Adrenal gland (tissue), 12 donors: ENCODE measurements around the gene LILRA6. TPM values are rescaled to one million over a fixed set of nuclear protein-coding genes. Genes with fewer than 3 reads are reported as not detected.
A peak's percentile ranks its signal among the peaks of the same experiment; 100 is the strongest.
"Not testable (repeated sequence)": the region's sequence is repeated elsewhere in the genome, so short reads cannot be mapped to it uniquely, and the experiment has no call there.

Experiments
- DNase-seq, 7 donors: peaks; one replicate each; pipeline ENCODE4 v3.0.0-alpha.2; 2019 to 2020
- H3K27ac ChIP-seq, 5 donors: fragments of 200-600 bp; sonication (generic) in 4 of 5; 1 replicate in 3 of 5; 2 replicates in 2 of 5; pipeline versions ENCODE4 v1.5.1 to v1.8.0; 2016 to 2020; ENCODE audit warnings: mild to moderate bottlenecking in 1 of 5
- H3K27me3 ChIP-seq: fragments of 200-600 bp; 2 replicates; pipeline ENCODE4 v1.8.0; 2021
- H3K36me3 ChIP-seq, 2 donors: fragments of 200-600 bp; replicated peaks in 1 of 2; 1 replicate in 1 of 2; 2 replicates in 1 of 2; pipeline versions ENCODE4 v1.5.1 to v1.8.0; 2018 to 2022
- H3K4me1 ChIP-seq, 2 donors: fragments of 200-600 bp; replicated peaks in 1 of 2; 1 replicate in 1 of 2; 2 replicates in 1 of 2; pipeline versions ENCODE4 v1.5.1 to v1.8.0; 2018 to 2021
- H3K4me3 ChIP-seq, 4 donors: fragments of 200-600 bp; sonication (generic) in 3 of 4; one replicate each; pipeline ENCODE4 v1.5.1; 2016 to 2018
- H3K9me3 ChIP-seq, 3 donors: fragments of 200-600 bp; sonication (generic) in 1 of 3; replicated peaks in 1 of 3; 1 replicate in 2 of 3; 2 replicates in 1 of 3; pipeline versions ENCODE4 v1.5.1 to v1.8.0; 2016 to 2021
- CTCF ChIP-seq, 6 experiments: fragments of 450-650 bp in 4 of 6; fragments of 200-600 bp in 2 of 6; sonication (generic) in 1 of 6; IDR thresholded peaks; 1 replicate in 5 of 6; 2 replicates in 1 of 6; pipeline versions ENCODE4 v1.5.1 to v1.8.0; 2016 to 2021; ENCODE audit warnings: antibody characterized with exemption in 6 of 6, mild to moderate bottlenecking in 2 of 6, moderate library complexity in 1 of 6
- POLR2A ChIP-seq, 2 donors: fragments of 450-650 bp; IDR thresholded peaks; one replicate each; pipeline ENCODE4 v1.6.1; 2017; ENCODE audit warnings: antibody characterized with exemption in 2 of 2, mild to moderate bottlenecking in 2 of 2, moderate library complexity in 1 of 2
- WGBS, 4 donors: extraction: QIAGEN DNeasy Blood & Tissue Kit in 2 of 4; methylation state at CpG; one replicate each; pipeline versions ENCODE4 v1.1.5 to v1.1.7; 2013 to 2017; 5-methylcytosine and 5-hydroxymethylcytosine counted together
- intact Hi-C, 2 donors: fragments of 100-400 bp; cut with DNase I; formaldehyde crosslinking; loops; one replicate each; pipeline versions ENCODE4 v1.14.1 to v1.15.0; 2022 to 2023
- polyA plus RNA-seq, 3 donors: library from polyadenylated mRNA; stranded (reverse); fragments of 200-250 nt in 2 of 3; fragments of 350-450 nt in 1 of 3; fragmentation: Illumina TruSeq in 1 of 3; extraction: RNeasy Lipid Tissue Mini Kit (QIAGEN cat#74804) in 1 of 3; gene quantifications; one replicate each; pipeline ENCODE4 v1.2.3, GENCODE V29; 2013 to 2014
- total RNA-seq, 9 donors: library from RNA; depleted of rRNA in 4 of 9; stranded (reverse); fragments of >200 nt in 4 of 9; fragments of 120-200 nt in 1 of 9; fragmentation: NEBNext Ultra II Directional in 1 of 9; extraction: Animal tissue kit (Norgen Biotek cat#: 25700) in 1 of 9; gene quantifications; one replicate each; pipeline versions ENCODE4 v1.1.0 to v1.2.4, GENCODE V29; 2013 to 2023
- donor health status: healthy with polysubstance abuse.
- donor health status: Bipolar disorder and iron deficiency.
- donor health status: DM: yes; HTN: yes; CAD: no.
- donor health status: DM: no; HTN: no; CAD: no.
- donor health status: DM: no; HTN: no; CAD: no.
- donor health status: DM: yes; HTN: yes; CAD: no.

Gene LILRA6
- total and polyA plus RNA-seq, 12 donors = 0.30 to 9.3 (median 4.8) TPM

DNA sequence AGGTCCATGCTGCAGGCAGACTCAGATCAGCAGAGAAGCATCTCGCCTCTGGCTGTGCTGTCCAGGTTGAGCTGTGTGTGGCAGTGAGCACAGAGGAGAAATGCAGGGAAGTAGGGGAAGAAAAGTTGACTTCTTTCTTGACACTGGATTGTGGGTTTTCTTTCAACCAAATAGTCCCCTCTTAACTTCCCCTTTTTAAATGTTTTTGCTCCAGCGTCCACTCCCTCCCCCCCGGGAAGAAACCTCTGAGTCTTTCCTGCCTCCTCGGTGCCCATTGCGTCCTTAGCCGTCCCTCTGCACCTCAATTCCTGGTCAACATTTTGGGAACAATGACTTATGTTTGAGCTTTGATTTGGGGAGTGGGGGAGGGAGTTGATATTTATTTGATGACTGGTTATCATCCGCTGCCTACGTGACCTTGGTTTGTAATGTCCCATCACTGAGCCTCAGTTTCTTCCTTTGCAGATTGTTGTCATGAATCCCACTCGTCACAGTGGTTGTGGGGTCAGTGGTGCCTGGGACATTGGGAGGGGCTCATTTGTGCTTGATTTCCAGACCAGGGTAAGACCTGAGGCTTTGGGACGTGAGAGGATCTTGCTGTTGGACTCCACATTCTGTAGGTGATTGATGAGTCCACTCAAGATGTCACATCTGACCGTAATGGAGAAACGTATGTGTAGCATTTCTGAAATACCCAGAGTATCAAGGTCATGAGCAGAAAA, 38.6 kb upstream of the LILRA6 start, which contains the start of gene LILRB2:
Gene LILRB2, minus strand, starts transcription at position 104 of the 722 bp plus-strand sequence. CDS start 614 bp downstream, outside the sequence.
- H3K27ac ChIP-seq = peak within 1 kb of the TSS in 2 of 5 donors; percentile 27 to 81
- intact Hi-C loops = no loop called here
- WGBS, 4 donors = 54 to 68% (median 61%) methylated on average over 12 of the region's 12 CpGs

GRCh38 chr19:54280441-54280840, 37.9 kb upstream of the LILRA6 start:
- Histone ChIP-seq H3K27ac (peak overlapping the region in 1 of 5 donors; percentile 81), H3K27me3 (peaks cover 11% of the 10 kb centered on the region), H3K4me3 (peak overlapping the region in 1 of 4 donors; percentile 39)
- H3K4me1 ChIP-seq, intact Hi-C loops, H3K36me3 ChIP-seq, H3K9me3 ChIP-seq: not testable (repeated sequence)
- WGBS, 4 donors = 47 to 59% (median 52%) methylated on average over 10 of the region's 10 CpGs
- peak in 2 of 7 donors; percentile 35 to 59 for DNase-seq

More for the DNA sequence above, 38.6 kb upstream of the LILRA6 start, which contains the start of gene LILRB2:
- H3K9me3 ChIP-seq = no peaks in the 10 kb centered on the region
- TF ChIP-seq POLR2A (IDR thresholded peaks at IDR 0.05) (no peak), CTCF (IDR thresholded peaks at IDR 0.05) (no peak)
- no peaks in the 10 kb centered on the region for H3K4me1 ChIP-seq
- H3K27me3 ChIP-seq = peaks cover 11% of the 10 kb centered on the region
- DNase-seq = peak in 1 of 7 donors; percentile 42
- H3K4me3 ChIP-seq = peak within 1 kb of the TSS in 1 of 4 donors; percentile 39
- H3K36me3 ChIP-seq = no peaks in the 10 kb centered on the region

DNA sequence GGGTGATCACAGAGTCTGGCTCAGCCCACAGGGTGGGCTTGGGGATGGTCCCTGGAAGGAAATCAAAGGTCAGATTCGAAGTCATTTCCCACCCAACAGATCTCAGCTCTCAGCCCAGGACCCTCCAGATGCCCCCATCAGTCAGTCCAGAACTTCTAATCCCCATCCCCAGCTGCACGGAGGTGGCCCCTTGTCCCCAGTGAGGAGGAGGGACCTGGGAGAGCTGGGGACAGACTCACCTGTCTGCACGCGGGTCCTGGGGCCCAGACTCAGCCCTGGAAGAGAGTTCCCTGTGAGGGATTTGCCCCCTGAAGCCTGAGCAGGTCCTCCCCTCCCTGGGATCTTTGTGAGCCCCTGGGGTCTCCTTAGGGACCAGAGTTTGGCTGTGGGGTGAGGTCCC, 37.4 kb upstream of the LILRA6 start:
- Histone ChIP-seq H3K27ac (peak overlapping the region in 1 of 5 donors; percentile 81), H3K4me3 (peak overlapping the region in 1 of 4 donors; percentile 39), H3K27me3 (peaks cover 11% of the 10 kb centered on the region)
- H3K36me3 ChIP-seq, H3K9me3 ChIP-seq, H3K4me1 ChIP-seq, intact Hi-C loops: not testable (repeated sequence)
- 6 to 56% (median 38%) methylated on average over 4 of the region's 4 CpGs for WGBS, 4 donors
- DNase-seq = peak in 1 of 7 donors; percentile 31

DNA sequence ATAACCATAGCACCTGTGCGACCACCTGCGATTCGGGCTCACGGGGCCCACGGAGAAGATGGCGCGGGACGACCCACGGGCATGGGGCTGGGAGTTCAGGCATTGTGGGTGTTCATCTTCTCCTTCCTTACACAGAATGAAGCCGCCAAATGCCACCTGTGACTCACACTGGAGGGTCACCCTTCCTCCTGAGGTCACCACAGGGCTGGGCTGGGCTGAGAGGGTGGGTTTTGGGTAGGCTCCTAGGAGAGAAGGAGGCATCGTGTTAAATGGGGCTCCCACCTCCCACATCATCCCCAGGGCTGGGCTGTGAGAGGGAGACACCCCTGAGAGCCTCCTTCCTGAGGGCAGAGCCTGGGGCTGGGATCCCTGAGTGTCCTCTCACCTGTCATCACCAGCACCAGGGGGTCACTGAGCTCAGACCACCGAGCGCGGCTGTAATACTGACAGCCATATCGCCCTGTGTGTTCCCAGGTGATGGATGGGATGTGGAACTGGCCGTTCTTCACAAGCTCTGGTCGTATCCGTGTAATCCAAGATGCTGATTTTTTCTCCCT, 36.9 kb upstream of the LILRA6 start:
- peaks cover 11% of the 10 kb centered on the region for H3K27me3 ChIP-seq
- H3K36me3 ChIP-seq = no peaks in the 10 kb centered on the region
- H3K9me3 ChIP-seq = no peaks in the 10 kb centered on the region
- 58 to 66% (median 60%) methylated on average over 15 to 18 of the region's 18 CpGs for WGBS, 4 donors
- no peak overlapping the region for H3K27ac ChIP-seq
- TF ChIP-seq POLR2A (IDR thresholded peaks at IDR 0.05) = no peak
- no peak for TF ChIP-seq CTCF (IDR thresholded peaks at IDR 0.05)
- no peaks in the 10 kb centered on the region for H3K4me1 ChIP-seq
- H3K4me3 ChIP-seq = no peak overlapping the region
- peak in 1 of 7 donors; percentile 11 for DNase-seq
- intact Hi-C loops = no loop called here

GRCh38 chr19:54278571-54279195, 36.1 kb upstream of the LILRA6 start:
- H3K36me3 ChIP-seq, H3K9me3 ChIP-seq, H3K4me3 ChIP-seq, H3K4me1 ChIP-seq, H3K27ac ChIP-seq, intact Hi-C loops: not testable (repeated sequence)
- peaks cover 11% of the 10 kb centered on the region for H3K27me3 ChIP-seq
- DNase-seq = peak in 1 of 7 donors; percentile 21
- 32 to 58% (median 49%) methylated on average over 3 to 15 of the region's 15 CpGs for whole genome bisulfite sequencing, 4 donors

- 77 to 89% (median 84%) methylated on average over 12 to 13 of the region's 13 CpGs for WGBS, 4 donors
Observed at GRCh38 chr19:54278056-54278455, 35.5 kb upstream of the LILRA6 start.

DNA sequence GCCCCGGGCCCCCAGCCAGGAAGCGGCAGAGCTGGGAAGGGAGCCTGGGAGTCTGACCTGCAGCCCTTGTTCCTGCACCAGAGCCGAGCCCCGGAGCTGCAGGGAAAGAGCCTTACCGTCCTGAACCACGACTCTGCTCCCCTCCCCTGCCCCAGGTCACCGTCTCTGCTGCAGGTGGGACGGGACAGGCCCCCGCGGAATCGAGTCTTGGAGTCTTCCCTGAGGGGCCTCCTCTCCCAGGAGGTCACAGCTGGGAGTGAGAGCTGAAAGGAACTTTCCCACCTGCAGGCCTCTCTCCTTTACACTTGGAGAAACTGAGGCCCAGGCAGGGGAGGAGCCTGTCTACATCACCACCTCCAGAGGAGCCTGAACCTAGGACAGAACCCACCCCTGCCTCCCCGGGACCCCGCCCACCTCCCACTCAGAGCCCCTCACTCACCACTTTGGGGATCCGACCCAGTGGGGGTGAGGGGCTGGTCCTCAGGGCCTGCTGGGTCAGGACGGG, 34.6 kb upstream of the LILRA6 start:
- H3K4me3 ChIP-seq, H3K9me3 ChIP-seq, H3K36me3 ChIP-seq, DNase-seq, H3K4me1 ChIP-seq, intact Hi-C loops, H3K27me3 ChIP-seq, H3K27ac ChIP-seq: not testable (repeated sequence)
- WGBS, 4 donors = 68 to 69% methylated on average over 14 to 15 of the region's 15 CpGs; no CpG with 5 or more reads in 2 of the 4 donors

More at GRCh38 chr19:54278056-54278455, 35.5 kb upstream of the LILRA6 start:
- H3K9me3 ChIP-seq, H3K4me3 ChIP-seq, H3K4me1 ChIP-seq, H3K27ac ChIP-seq, H3K36me3 ChIP-seq, intact Hi-C loops: not testable (repeated sequence)
- DNase-seq = peak in 1 of 7 donors; percentile 11
- peaks cover 11% of the 10 kb centered on the region for H3K27me3 ChIP-seq
